SH-SY5Y (cell line): ENCODE measurements around the gene FBXW7.

ENCODE experiments used
- GATA2 ChIP-seq: IDR thresholded peaks from 2 replicates; pipeline ENCODE4 v1.6.1; 2011; ENCODE audit warnings: mild to moderate bottlenecking, low read depth, low read length
- GATA3 ChIP-seq: IDR thresholded peaks from 2 replicates; pipeline ENCODE4 v1.6.1; 2011; ENCODE audit warnings: low read depth, mild to moderate bottlenecking, low read length, moderate library complexity

GRCh38 chr4:152529880-152530279 is 6.0 kb downstream of the FBXW7 start:
- TF ChIP-seq GATA2 (no peak), GATA3 (no peak)
